HepG2 (cell line): ENCODE results near the gene MISP3. TPM values are rescaled to one million over a fixed set of nuclear protein-coding genes. Genes with fewer than 3 reads are reported as not detected.

Experiments used
- MLXIP ChIP-seq: sonication (generic); formaldehyde crosslinking; IDR thresholded peaks from 2 replicates; pipeline ENCODE4 v1.9.0; 2021; ENCODE audit warnings: missing genetic modification reagents, borderline replicate concordance
- TCF7 ChIP-seq: sonication (generic); IDR thresholded peaks from 2 replicates; pipeline ENCODE4 v1.6.1; 2016; ENCODE audit warnings: antibody characterized with exemption, low read depth
- TP53 ChIP-seq: sonication (generic); formaldehyde crosslinking; conservative IDR thresholded peaks from 2 replicates; pipeline ENCODE4 v1.4.0; 2020; ENCODE audit warnings: missing genetic modification reagents
- ZNF180 ChIP-seq: sonication (generic); formaldehyde crosslinking; IDR thresholded peaks from 2 replicates; pipeline ENCODE4 v1.4.0; 2020; ENCODE audit warnings: low read depth, missing genetic modification reagents, borderline replicate concordance
- ZNF205 ChIP-seq: IDR thresholded peaks from 2 replicates; pipeline ENCODE4 v1.6.1; 2018; ENCODE audit warnings: missing biosample characterization, missing genetic modification reagents
- ZNF430 ChIP-seq: sonication (generic); formaldehyde crosslinking; IDR thresholded peaks from 2 replicates; pipeline ENCODE4 v1.9.0; 2021; ENCODE audit warnings: mild to moderate bottlenecking, missing genetic modification reagents
- ZNF432 ChIP-seq: sonication (generic); formaldehyde crosslinking; IDR thresholded peaks from 2 replicates; pipeline ENCODE4 v1.5.0; 2020; ENCODE audit warnings: missing genetic modification reagents, mild to moderate bottlenecking, borderline replicate concordance
- ZNF577 ChIP-seq: sonication (generic); formaldehyde crosslinking; IDR thresholded peaks from 2 replicates; pipeline ENCODE4 v1.4.0; 2020; ENCODE audit warnings: mild to moderate bottlenecking, low read depth, missing genetic modification reagents, borderline replicate concordance
- ZNF710 ChIP-seq: sonication (generic); formaldehyde crosslinking; IDR thresholded peaks from 2 replicates; pipeline ENCODE4 v1.5.0; 2020; ENCODE audit warnings: mild to moderate bottlenecking, missing genetic modification reagents, borderline replicate concordance
- polyA plus RNA-seq, 8 experiments: library from polyadenylated mRNA; depleted of rRNA in 3 of 8; stranded (reverse) in 7 of 8; unstranded in 1 of 8; fragments of >200 nt; fragmentation: Illumina TruSeq in 4 of 8; extraction: Trizol in 4 of 8; gene quantifications; 2 replicates each; pipeline versions ENCODE4 v1.2.1 to v1.2.3, GENCODE V29; 2011 to 2016; ENCODE audit warnings: low read depth in 4 of 8, missing spikeins in 1 of 8, mixed read lengths in 1 of 8; ENCODE audit not compliant: insufficient read depth in 1 of 8
- total RNA-seq, 5 experiments: library from RNA; depleted of rRNA; stranded (reverse); fragments of >200 nt; fragmentation: Illumina TruSeq; extraction: Trizol; gene quantifications; 2 replicates each; pipeline ENCODE4 v1.2.3, GENCODE V29; 2016; ENCODE audit warnings: low read depth in 1 of 5
- TF ChIP-seq, protein P1 (sequence below): sonication (generic); formaldehyde crosslinking; IDR thresholded peaks from 2 replicates; pipeline ENCODE4 v1.4.0; 2020; ENCODE audit warnings: missing genetic modification reagents
- TF ChIP-seq, protein P2 (sequence below): sonication (generic); formaldehyde crosslinking; IDR thresholded peaks from 2 replicates; pipeline ENCODE4 v1.5.1; 2020; ENCODE audit warnings: mild to moderate bottlenecking, missing genetic modification reagents
- TF ChIP-seq, protein P3 (sequence below): sonication (generic); formaldehyde crosslinking; conservative IDR thresholded peaks from 2 replicates; pipeline ENCODE4 v1.8.0; 2022; ENCODE audit warnings: mild to moderate bottlenecking, moderate library complexity, missing genetic modification reagents

Gene MISP3
- total and polyA plus RNA-seq, 2 of the 13 experiments (the other 11 are each of a cell fraction or from before 2014, with no cell fraction given), result 2.5 to 5.4 TPM

- TF ChIP-seq, protein P1, sequence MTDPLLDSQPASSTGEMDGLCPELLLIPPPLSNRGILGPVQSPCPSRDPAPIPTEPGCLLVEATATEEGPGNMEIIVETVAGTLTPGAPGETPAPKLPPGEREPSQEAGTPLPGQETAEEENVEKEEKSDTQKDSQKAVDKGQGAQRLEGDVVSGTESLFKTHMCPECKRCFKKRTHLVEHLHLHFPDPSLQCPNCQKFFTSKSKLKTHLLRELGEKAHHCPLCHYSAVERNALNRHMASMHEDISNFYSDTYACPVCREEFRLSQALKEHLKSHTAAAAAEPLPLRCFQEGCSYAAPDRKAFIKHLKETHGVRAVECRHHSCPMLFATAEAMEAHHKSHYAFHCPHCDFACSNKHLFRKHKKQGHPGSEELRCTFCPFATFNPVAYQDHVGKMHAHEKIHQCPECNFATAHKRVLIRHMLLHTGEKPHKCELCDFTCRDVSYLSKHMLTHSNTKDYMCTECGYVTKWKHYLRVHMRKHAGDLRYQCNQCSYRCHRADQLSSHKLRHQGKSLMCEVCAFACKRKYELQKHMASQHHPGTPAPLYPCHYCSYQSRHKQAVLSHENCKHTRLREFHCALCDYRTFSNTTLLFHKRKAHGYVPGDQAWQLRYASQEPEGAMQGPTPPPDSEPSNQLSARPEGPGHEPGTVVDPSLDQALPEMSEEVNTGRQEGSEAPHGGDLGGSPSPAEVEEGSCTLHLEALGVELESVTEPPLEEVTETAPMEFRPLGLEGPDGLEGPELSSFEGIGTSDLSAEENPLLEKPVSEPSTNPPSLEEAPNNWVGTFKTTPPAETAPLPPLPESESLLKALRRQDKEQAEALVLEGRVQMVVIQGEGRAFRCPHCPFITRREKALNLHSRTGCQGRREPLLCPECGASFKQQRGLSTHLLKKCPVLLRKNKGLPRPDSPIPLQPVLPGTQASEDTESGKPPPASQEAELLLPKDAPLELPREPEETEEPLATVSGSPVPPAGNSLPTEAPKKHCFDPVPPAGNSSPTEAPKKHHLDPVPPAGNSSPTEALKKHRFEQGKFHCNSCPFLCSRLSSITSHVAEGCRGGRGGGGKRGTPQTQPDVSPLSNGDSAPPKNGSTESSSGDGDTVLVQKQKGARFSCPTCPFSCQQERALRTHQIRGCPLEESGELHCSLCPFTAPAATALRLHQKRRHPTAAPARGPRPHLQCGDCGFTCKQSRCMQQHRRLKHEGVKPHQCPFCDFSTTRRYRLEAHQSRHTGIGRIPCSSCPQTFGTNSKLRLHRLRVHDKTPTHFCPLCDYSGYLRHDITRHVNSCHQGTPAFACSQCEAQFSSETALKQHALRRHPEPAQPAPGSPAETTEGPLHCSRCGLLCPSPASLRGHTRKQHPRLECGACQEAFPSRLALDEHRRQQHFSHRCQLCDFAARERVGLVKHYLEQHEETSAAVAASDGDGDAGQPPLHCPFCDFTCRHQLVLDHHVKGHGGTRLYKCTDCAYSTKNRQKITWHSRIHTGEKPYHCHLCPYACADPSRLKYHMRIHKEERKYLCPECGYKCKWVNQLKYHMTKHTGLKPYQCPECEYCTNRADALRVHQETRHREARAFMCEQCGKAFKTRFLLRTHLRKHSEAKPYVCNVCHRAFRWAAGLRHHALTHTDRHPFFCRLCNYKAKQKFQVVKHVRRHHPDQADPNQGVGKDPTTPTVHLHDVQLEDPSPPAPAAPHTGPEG (CRISPR knock-in tag), result no peak
- TF ChIP-seq, protein P2, sequence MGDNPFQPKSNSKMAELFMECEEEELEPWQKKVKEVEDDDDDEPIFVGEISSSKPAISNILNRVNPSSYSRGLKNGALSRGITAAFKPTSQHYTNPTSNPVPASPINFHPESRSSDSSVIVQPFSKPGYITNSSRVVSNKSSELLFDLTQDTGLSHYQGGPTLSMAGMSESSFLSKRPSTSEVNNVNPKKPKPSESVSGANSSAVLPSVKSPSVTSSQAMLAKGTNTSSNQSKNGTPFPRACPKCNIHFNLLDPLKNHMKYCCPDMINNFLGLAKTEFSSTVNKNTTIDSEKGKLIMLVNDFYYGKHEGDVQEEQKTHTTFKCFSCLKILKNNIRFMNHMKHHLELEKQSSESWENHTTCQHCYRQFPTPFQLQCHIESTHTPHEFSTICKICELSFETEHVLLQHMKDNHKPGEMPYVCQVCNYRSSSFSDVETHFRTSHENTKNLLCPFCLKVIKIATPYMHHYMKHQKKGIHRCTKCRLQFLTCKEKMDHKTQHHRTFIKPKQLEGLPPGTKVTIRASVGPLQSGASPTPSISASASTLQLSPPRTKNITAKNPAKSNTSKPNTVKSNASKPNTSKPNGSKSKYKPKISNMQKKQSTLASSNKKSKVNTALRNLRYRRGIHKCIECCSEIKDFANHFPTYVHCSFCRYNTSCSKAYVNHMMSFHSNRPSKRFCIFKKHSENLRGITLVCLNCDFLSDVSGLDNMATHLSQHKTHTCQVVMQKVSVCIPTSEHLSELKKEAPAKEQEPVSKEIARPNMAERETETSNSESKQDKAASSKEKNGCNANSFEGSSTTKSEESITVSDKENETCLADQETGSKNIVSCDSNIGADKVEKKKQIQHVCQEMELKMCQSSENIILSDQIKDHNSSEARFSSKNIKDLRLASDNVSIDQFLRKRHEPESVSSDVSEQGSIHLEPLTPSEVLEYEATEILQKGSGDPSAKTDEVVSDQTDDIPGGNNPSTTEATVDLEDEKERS (CRISPR knock-in tag), result no peak
- TF ChIP-seq ZNF430, result no peak
- no peak for TF ChIP-seq ZNF577 (CRISPR knock-in tag)
- TF ChIP-seq MLXIP (CRISPR knock-in tag), result no peak
- no peak for TF ChIP-seq ZNF432
- TF ChIP-seq ZNF205 (CRISPR knock-in tag), result no peak
- TF ChIP-seq TP53, result no peak
- no peak for TF ChIP-seq TCF7
- TF ChIP-seq ZNF180 (CRISPR knock-in tag), result no peak
- TF ChIP-seq, protein P3, sequence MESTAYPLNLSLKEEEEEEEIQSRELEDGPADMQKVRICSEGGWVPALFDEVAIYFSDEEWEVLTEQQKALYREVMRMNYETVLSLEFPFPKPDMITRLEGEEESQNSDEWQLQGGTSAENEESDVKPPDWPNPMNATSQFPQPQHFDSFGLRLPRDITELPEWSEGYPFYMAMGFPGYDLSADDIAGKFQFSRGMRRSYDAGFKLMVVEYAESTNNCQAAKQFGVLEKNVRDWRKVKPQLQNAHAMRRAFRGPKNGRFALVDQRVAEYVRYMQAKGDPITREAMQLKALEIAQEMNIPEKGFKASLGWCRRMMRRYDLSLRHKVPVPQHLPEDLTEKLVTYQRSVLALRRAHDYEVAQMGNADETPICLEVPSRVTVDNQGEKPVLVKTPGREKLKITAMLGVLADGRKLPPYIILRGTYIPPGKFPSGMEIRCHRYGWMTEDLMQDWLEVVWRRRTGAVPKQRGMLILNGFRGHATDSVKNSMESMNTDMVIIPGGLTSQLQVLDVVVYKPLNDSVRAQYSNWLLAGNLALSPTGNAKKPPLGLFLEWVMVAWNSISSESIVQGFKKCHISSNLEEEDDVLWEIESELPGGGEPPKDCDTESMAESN, result no peak; the same call in 1 of the 2 replicates
- no peak for TF ChIP-seq ZNF710 (CRISPR knock-in tag)
These were observed at the start of gene MISP3 (continued) for GRCh38 chr19:14072535-14073260.
